Measurements from ENCODE around the gene RTKN. TPM values are rescaled to one million over a fixed set of nuclear protein-coding genes. Genes with fewer than 3 reads are reported as not detected.
A peak's percentile ranks its signal among the peaks of the same experiment; 100 is the strongest.
"Not testable (repeated sequence)": the region's sequence is repeated elsewhere in the genome, so short reads cannot be mapped to it uniquely, and the experiment has no call there.

RTKN gene
- 60.8 TPM in 2 replicates for total RNA-seq

GRCh38 chr2:74441690-74442482, at the start of gene RTKN:
Gene RTKN, minus strand, starts transcription at chr2:74441937. Its CDS starts 121 bp downstream, at chr2:74441816.
- DNase-seq (ENCODE audit: low read depth), result peak; percentile 90

GRCh38 chr2:74489906-74490305, 48.2 kb upstream of the RTKN start:
- DNase-seq (ENCODE audit: low read depth), result no peak

- DNase-seq (ENCODE audit: low read depth), result no peak
Measured at GRCh38 chr2:74488643-74489481, 47.1 kb upstream of the RTKN start.

GRCh38 chr2:74486141-74486540, 44.4 kb upstream of the RTKN start:
- DNase-seq (ENCODE audit: low read depth), result no peak

DNA sequence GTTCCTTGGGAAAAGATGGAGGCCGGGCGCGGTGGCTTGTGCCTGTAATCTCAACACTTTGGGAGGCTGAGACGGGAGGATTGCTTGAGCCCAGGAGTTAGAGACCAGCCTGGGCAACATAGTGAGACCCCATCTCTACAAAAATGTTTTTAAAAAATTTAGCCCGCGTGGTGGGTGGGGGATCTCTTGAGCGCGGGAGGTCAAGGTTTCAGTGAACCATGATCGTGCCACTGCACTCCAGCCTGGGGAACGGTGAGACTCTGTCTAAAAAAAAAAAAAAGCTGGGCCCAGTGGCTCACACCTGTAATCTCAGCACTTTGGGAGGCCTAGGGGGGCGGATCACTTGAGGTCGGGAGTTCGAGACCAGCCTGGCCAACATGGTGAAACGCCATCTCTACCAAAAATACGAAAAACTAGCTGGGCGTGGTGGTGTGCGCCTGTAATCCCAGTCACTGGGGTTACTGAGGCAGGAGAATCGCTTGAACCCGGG, 42.0 kb upstream of the RTKN start:
- not testable (repeated sequence) for DNase-seq (ENCODE audit: low read depth)

GRCh38 chr2:74482801-74483674, 41.3 kb upstream of the RTKN start, which contains the start of the genes CCDC142 and TTC31:
Gene CCDC142, minus strand, starts transcription at chr2:74482998. Its CDS starts 161 bp downstream, at chr2:74482837.
Gene TTC31, plus strand, starts transcription at chr2:74483081. Its CDS starts 15 bp downstream, at chr2:74483096.
- DNase-seq (ENCODE audit: low read depth), result peak; percentile 90

DNA sequence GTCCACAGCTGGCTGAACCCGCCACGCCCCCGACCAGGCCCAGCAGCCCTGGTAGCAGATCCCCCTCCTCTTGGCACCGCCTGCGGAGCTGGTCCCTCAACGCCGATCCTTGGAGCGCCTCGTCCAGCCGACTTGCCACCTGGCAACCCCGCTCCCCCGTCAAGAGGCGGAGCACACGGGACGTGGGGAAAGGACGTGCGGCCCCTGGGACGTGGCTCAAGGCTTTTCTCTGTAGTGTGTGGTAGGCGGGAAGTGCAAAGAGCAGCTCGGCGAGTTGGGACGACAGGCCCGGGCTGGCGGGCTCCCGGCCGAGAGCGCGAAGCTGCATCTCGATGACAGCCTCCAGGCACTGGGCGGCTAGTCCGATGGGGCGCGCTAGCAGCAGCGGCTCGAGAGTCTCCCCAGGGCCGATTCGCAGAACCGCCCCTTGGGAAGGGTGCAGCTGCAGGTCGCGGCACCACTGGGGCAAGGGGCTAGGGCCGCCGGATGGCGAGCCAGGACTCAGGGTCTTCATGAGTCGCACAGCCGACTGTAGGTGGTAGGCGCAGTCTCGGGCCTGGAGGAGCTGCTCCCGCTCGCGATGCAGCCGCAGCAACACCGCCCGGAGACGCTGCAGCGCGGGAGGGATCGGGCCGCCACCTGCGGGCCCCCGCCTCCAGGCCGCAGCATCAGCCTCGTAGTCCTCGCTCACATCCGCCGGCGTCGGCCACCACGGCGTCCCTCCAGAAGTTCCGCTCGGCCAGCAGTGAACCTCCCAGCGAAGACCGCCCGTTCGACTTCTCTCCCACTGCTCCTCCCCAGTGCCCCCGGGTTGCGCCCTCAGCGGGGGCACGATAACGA, 40.4 kb upstream of the RTKN start:
- no peak for DNase-seq (ENCODE audit: low read depth)

- no peak for DNase-seq (ENCODE audit: low read depth)
Measured at GRCh38 chr2:74481431-74481830, 39.7 kb upstream of the RTKN start.

DNA sequence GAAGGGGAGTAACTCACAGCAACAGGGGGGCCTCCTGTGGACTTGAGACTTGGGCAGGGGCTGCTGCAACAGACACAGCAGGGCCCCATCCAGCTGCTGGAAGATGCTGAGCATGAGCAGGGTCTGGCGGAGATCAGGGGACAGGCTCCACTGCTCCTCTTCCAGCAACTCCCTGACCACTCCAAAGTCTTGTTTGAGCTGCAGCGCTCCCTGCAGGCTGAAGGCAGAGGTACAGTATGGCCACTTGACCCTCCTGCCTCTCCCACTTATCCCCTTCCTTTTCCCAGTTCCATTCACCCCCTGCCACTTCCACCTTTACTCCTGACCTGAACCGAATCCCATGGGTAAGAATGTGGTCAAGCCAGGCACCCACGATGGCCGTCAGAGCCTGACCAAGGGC, 33.2 kb upstream of the RTKN start:
- DNase-seq (ENCODE audit: low read depth), result no peak

DNA sequence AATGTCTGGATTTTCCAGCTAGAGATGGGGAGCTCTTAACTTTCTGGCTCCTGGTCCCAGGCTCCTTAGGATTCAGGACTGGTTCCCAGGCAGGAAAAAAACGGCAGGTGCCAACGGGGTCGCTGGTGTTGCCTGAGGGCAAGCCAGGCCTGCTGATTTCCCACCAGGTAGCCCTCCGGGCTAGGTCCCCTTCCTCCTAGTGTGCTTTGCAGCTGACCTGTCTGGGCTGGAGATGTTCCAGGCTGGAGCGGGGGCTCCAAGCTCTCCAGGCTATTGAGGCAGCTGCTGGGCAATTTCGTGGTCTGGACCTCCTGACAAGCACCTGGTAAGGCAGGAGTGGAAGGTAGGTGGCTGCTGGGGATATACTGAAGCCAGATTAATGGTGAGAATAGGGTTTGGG, 32.7 kb upstream of the RTKN start:
- no peak for DNase-seq (ENCODE audit: low read depth)

- DNase-seq (ENCODE audit: low read depth), result no peak
Measured at GRCh38 chr2:74472945-74473258, 31.2 kb upstream of the RTKN start.

DNA sequence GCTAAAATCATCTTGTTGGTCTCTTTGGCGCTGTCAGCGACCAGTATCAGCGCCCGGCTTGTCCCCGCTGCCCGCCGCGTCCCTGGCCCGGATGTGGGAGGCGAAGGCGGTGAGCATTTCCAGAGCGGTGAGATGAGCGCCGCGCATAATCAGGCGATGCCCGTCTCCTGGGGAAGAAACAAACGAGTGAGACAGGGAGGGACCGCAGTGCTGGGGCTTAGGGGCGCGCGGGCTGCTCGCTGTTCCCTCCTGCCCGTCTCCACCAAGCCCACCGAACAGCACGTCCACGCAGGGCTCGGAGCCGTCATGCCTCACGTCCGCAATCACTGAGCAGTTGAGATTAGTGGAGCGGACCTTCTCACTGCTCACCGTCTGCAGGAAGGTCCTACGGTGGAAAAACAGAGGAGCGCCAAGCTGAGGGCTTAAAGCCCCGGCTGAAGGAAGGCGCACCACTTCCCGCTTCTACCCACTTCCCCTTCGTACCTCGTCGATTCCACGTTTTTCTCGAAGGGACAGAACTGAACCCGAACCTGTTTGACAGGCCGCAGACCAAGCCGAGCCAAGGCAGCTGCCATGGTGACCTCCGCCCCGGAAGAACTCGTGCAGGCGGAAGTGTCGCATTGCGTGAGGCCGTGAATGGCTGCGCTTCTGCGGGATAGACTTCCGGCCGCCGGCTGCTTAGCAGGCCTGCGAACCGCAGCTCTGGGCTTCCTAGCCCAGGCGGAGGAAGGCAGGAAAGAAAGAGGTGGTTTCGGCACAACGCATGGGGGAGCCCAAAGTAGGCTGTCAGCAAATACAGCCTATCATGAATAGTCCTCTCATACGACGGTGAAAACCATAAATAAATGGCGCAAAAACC, 30.6 kb upstream of the RTKN start, which contains the start of gene MRPL53:
TSS of gene MRPL53 (minus strand) at position 595 of the 859 bp plus-strand sequence. CDS start at position 575, 20 bp downstream.
- DNase-seq (ENCODE audit: low read depth), result peak; percentile 82

DNA sequence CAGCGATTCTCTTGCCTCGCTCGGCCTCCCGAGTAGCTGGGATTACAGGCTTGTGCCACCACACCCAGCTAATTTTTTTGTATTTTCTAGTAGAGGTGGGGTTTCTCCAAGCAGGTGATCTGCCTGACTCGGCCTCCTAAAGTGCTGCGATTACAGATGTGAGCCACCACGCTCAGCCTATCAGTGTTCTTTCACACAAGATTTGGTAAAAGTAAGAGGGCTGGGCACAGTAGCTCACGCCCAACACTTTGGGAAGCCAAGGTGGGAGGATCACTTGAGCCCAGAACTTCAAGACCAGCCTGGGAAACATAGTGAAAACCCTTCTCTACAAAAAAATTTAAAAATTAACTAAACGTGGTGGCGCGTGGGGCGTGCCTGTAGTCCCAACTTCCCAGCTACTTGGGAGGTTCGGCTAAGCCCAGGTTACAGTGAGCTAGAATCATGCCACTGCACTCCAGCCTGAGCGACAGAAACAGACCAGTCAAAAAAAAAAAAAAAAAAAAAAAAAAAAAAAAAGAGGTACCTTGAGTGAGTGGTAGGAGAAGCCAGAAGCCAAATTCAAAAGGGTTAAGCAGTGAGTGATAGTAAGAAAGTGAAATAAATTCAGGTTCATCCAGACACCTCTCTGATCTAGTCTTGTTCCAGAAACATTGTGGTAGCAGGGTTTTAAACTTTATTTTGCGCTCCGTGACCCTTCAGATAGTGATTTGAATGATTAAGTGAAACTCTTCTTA, 29.8 kb upstream of the RTKN start:
- DNase-seq (ENCODE audit: low read depth), result no peak

DNA sequence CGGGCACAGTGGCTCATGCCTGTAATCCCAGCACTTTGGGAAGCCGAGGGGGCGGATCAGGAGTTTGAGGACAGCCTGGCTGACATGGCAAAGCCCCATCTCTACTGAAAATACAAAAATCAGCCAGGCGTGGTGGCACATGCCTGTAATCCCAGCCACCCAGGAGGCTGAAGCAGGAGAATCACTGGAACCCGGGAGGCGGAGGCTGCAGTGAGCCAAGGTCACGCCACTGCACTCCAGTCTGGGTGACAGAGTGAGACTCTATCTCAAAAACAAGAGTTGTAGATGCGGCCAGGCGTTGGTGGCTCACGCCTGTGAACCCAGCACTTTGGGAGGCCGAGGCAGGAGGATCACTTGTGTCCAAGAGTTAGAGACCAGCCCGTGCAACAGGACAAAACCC, 29.0 kb upstream of the RTKN start:
- not testable (repeated sequence) for DNase-seq (ENCODE audit: low read depth)

GRCh38 chr2:74464406-74464805, 22.7 kb upstream of the RTKN start:
- DNase-seq (ENCODE audit: low read depth), result no peak

- no peak for DNase-seq (ENCODE audit: low read depth)
Measured at GRCh38 chr2:74462786-74463105, 21.0 kb upstream of the RTKN start.

DNA sequence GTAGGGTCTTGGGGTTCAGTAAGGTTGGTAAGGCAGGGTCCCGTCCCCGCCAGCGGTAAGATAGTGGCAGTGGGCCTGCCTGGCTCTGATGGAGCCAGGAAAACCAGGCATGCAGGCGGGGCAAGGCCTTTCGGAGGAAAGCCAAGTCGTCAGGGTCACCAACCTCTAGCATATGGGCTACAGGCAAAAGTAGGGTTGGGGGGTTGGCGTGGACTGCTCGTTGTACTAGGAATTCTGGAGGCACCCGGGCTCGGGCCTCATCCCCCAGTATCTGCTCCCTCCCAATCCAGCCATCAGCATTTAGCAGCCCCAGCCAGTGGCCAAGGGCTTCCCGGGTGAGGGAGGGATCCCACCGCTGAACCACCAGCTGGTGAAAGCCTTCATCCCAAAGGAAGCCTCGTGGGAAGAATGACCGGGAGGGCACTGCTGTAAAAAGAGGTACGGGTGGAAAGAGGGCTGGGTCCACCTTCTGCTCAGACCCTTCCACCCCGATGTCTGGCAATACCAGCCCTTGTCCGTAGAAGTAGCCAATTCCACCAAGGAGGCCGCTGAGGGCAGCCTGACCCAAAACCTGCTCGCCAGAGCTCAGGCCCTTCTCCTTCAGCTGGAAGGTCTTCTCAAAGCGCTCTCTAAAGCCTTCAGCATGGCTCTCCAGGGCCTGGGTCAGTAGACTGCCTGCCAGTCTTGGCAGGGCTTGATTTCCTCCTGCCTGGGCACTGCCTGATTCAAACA, 20.5 kb upstream of the RTKN start:
- no peak for DNase-seq (ENCODE audit: low read depth)

Measured in renal cortical epithelial cell (primary cell).